NCI-H510A (cell line): ENCODE data around the gene RELB.
"Not testable (repeated sequence)": the region's sequence is repeated elsewhere in the genome, so short reads cannot be mapped to it uniquely, and the experiment has no call there.

Experiments used
- DNase-seq: peaks from one replicate; lab custom pipeline; 2025; lab: John Stamatoyannopoulos, UW

Gene RELB

DNA sequence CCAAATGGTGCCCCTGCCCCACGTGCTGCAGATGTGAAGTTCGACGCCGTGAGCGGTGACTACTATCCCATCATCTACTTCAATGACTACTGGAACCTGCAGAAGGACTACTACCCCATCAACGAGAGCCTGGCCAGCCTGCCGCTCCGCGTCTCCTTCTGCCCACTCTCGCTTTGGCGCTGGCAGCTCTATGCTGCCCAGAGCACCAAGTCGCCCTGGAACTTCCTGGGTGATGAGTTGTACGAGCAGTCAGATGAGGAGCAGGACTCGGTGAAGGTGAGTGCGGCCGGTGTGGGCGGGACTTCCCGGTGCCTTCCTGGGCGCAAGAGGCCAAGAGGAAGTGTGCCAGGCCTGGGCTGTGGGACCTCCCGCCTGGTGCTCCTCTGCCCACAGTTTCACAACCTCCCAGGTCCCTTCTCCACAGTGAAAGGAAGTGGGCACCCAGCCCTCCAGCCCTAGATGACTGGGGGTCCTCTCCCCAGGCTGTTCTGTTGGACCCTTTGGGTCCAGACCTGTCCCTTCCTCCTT, 14.1 kb upstream of the RELB start:
- DNase-seq, result no peak

DNA sequence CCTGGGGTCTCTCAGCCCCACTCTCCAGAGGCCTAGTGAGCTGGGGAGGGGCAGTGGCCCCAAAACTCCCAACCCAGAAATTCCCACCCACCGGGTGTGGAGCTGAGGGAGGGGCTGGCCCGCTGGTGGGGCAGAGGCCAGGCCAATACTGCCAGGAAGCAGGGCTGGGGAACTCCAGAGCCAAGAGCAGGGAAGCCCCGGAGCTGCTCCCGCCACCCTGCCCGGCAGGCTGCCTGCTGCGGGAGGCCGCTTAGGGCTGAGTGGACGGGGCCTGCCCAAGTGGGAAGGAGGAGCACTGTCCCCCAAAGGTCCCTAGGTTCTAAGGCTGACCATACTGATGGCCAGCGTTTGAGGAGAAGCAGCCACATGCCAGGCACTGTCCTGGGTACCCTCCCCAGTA, 13.0 kb upstream of the RELB start:
- no peak for DNase-seq

DNA sequence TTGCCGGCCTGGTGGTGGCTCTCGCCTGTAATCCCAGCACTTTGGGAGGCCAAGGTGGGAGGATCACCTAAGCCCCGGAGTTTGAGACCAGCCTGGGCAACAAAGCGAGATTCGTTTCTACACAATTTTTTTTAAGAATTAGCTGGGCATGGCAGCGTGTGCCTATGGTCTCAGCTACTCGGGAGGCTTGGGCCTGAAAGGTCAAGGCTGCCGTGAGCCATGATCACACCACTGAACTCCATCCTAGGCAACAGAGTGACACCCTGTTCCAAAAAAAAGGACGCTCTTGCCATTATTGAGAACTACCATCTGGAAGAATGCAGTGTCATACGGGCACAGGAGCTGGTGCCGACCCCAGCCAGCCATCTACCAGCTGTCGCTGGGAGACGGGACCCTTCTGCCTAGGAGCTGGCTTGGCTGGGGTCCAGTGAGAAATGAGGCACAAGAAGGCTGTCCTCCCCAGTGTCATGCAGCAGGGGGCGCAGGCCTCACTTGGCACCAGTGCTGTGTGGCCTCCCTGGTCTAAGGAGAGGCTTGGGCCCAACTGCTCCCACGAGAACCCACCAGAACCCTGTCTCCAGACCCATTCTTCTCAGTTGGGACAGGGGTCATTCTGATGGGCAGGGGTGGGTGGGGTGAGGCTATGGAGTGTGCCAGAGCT, 12.2 kb upstream of the RELB start:
- DNase-seq, result peak; percentile 8

DNA sequence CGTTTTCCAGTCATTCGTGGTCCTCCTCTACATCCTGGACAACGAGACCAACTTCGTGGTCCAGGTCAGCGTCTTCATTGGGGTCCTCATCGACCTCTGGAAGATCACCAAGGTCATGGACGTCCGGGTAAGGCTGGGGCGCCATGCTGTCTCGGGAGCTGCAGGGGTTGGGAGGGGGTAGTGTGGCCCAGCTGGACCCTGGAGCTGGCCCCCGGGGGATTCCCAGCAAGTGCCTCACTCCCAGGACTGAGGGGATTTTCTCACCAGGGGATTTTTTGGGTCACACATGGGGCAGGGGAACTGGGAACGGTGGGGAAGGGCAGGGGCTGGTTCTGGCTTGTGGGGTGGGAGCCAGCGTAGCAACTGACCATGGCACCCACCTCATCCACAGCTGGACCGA, 10.8 kb upstream of the RELB start:
- no peak for DNase-seq

DNA sequence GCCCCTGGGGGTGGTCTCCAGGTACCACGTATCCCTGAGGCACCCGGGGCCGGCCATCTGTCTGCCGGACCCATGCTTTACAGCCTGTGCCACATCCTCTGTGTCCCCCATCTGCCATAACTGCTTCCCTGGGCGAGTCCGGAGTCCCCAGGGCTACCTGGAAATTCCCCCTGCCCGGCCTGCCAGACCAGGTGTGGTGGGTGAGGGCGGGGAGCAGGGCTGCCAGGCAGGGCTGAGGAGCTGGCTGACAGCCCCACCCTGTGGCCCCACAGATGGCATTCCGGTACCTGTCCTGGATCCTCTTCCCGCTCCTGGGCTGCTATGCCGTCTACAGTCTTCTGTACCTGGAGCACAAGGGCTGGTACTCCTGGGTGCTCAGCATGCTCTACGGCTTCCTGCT, 10.3 kb upstream of the RELB start:
- no peak for DNase-seq

DNA sequence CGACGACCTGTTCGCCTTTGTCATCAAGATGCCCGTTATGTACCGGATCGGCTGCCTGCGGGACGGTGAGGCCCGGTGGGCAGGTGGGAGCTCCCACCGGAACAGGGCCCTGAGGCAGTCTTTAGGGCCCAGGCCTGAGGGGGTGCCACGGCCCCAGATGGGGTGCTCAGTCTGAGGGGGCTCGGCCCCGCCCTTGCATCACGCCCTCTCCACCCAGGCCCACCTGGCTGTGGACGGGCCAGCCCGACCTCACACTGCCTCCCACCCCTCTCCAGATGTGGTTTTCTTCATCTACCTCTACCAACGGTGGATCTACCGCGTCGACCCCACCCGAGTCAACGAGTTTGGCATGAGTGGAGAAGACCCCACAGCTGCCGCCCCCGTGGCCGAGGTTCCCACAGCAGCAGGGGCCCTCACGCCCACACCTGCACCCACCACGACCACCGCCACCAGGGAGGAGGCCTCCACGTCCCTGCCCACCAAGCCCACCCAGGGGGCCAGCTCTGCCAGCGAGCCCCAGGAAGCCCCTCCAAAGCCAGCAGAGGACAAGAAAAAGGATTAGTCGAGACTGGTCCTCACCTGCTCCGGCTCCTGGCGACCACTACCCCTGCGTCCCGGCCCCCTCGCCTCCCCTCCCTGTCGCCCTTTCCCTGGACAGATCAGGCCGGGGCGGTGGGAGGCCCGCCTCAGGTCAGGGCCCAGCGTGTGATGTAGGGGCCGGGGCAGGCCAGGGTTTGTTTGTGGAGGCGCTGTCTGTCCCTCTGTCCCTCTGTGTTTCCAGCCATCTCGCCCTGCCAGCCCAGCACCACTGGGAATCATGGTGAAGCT, 8.7 kb upstream of the RELB start:
- DNase-seq, result no peak

DNA sequence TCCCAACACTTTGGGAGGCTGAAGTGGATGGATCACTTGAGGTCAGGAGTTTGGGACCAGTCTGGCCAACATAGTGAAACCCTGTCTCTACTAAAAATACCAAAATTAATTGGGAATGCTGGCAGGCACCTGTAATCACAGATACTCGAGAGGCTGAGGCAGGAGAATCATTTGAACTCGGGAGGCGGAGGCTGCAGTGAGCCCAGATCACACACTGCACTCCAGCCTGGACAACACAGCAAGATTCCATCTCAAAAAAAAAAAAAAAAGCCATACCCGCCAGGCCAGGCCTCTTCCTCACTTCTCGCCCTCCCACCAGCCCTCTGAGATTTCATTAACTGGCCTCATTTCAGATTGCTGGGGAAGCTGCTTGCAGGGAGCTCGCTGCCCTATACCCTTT, 7.7 kb upstream of the RELB start:
- DNase-seq, result no peak

DNA sequence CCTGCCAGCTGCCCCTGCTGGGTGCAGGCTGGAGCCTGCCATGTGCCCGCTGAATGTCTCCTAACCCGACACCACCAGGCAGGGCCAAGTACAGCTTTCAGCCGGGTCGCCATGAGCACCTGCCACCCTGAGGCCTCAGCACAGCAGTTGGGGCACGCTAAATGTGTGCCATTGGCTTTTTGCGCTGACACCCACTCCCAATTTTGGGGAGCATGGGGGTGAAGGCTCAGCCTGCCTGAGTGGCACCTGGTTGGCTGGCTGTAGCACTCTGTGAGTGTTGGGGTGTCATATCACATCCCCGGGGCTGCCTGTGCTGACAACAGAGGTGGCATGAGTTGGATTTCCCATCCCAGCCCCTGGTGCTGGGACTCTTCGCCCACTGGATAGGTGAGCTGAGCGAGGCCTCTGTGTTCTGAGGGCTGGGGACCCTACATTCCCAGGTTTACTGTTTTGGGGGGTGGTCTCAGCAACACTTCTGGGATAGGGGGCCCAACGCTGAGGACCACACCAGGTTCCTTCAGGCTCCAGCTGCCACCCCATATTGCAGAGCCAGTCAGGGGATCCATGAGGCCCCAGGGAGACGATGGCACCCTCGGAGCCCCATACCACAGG, 7.2 kb upstream of the RELB start:
- no peak for DNase-seq

DNA sequence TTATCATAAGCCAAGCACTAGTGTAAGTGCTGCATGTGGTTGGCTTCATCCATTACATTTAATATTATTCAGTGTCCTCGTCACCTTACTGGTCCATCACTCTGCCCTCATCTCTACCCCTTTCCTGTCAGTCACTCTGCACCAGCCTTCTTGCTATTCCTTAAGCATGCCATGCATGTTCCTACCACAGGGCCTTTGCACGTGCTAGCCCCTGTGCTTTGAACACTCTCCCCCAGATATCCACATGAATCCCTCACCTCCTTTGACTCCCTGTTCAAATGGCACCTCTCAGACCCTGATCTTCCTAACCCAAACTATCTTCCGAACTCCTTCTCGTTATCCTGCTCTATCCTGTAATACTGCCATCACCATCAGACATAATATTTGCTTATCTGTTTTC, 3.2 kb upstream of the RELB start:
- no peak for DNase-seq

DNA sequence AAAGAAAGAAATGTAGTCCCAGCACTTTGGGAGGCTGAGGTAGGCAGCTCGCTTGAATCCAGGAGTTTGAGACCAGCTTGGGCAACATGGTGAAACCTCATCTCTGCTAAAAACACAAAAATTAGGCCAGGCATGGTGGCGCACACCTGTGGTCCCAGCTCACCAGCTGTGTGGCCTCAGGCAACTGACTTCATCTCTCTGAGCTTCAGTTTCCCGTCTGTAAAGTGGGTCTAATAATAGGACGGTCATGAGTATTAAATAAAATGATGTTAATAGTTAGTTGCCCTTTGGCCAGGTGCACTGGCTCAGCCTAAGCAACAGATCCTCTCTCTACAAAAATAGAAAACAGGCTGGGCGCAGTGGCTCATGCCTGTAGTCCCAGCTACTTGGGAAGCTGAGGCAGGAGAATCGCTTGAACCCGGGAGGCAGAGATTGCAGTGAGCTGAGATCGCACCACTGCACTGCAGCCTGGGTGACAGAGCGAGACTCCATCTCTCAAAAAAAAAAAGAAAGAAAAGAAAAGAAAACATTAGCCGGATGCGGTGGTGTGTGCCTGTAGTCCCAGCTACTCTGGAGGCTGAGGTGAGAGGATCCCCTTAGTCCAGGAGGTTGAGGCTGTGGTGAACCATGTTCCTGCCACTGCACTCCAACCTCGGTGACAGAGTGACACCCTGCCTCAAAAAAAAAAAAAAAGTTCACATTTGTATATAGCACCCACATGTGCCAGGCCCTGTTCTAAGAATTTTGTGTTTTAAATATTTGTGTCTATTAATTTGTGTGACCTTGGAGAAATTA, 1.9 kb upstream of the RELB start:
- DNase-seq, result not testable (repeated sequence)

DNA sequence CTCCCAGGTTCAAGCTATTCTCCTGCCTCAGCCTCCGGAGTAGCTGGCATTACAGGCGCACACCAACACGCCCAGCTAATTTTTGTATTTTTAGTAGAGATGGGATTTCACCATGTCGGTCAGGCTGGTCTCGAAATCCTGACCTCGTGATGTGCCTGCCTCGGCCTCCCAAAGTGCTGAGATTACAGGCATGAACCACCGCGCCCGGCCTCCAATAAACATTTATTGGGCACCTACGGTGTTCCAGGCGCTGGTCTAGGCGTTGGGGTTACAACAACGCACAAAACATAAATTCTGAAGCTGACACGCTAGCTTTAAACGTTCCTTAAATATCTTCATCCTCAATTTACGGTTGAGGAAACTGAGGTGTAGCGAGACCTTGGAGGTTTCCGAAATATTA, 599 bp upstream of the RELB start:
- DNase-seq, result not testable (repeated sequence)

DNA sequence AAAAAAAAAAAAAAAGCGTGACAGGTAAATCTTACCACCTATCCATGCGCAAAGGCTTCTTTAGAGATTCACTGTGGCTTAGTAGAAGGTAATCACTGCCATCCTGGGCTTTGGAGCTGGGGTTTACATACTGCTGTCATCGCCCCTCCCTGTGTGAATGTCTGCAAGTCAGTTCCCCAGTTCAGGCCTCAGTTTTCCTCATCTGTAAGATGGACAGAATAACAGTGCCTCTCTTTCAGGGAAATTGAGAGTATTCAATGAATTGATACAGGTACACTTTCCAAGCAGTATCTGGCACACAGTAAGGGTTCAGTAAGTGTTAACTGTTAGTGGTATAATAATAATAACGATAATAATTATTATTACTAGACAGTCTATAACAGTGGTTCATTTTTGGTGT, 2.2 kb downstream of the RELB start:
- DNase-seq, result no peak

DNA sequence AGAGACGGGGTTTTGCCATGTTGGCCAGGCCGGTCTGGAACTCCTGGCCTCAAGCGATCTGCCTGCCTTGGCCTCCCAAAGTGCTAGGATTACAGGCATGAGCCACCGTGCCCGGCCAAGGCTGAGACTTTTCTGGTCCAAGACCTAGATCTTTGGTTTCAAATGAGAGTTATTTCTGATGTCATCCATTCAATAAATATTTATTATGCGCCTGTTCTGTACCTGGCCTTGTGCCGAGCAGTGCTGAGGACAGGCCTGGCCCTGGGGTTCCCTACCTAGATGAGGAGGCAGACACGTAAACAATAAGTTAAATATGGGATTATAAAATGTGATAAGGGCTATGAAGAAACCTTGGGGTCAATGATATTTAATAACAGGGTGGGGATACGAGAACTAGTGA, 4.5 kb downstream of the RELB start:
- no peak for DNase-seq

DNA sequence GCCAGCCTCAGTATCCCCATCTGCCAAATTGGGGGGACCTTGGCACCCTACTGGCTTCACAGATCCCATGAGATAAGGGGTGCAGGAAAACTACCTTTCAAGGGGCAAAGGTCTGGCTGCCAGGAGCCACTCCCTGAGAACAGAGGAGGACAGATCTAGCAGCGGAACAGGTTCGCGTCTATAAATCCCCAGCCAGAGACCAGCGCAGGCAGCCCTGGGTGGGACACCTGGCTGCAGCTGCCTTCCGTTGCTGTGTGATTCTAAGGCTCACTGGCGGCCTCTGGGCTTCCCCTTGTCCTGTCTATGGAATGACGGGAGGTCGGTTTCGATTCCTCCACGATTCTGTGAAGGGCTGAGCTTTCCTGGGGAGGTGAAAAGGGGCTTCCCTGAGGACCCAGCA, 7.3 kb downstream of the RELB start:
- no peak for DNase-seq

DNA sequence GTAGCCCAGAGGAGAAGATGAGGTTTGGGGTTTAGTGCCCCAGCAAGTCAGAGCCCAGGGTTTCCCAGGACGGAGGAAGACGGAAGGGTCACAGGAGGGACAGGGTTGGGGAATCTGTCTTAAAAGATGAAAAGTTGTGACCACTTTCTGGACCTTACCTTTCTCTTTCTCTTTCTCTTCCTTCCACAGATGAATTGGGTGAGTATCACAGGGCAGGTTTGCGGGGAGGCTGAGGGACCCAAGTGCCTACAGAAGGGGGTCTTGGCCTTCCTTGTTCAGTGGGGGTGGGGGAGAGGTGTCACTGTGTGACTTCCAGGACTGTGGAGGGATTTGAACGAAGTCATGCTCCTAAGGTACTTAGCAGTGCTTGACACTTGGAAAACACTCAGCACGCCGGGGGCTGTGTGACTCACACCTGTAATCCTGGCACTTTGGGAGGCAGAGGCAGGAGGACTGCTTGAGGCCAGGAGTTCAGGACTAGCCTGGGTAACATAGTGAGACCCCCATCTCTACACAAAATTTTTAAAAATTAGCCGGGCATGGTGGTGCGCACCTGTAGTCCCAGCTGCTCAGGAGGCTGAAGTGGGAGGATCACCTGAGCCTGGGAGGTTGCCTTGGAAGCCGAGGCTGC, 8.5 kb downstream of the RELB start:
- DNase-seq, result no peak

DNA sequence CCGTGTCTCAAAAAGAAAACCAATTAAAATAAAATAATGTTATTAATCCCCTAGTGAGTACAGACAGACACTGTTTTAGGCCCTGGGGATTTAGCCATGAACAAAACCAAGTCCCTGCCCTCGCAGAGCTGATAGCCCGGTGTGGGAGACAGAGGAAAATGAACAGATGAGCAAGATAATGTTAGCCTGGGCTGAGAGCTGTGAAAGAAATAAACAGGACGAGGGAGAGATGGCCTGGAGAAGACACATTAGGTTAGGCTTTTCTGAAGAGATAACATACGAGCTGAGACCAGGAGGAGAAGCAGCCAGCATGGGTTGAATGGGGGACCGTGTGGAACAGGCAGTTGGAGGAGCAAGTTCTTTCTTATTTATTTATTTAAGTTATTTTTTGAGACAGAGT, 9.0 kb downstream of the RELB start:
- DNase-seq, result no peak

DNA sequence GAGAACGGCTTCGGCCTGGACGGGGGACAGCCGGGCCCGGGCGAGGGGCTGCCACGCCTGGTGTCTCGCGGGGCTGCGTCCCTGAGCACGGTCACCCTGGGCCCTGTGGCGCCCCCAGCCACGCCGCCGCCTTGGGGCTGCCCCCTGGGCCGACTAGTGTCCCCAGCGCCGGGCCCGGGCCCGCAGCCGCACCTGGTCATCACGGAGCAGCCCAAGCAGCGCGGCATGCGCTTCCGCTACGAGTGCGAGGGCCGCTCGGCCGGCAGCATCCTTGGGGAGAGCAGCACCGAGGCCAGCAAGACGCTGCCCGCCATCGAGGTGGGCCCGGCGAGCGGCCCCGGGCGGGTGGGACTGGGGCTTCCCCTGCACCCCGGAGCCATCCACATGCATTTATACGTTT, 10.7 kb downstream of the RELB start:
- DNase-seq, result no peak

DNA sequence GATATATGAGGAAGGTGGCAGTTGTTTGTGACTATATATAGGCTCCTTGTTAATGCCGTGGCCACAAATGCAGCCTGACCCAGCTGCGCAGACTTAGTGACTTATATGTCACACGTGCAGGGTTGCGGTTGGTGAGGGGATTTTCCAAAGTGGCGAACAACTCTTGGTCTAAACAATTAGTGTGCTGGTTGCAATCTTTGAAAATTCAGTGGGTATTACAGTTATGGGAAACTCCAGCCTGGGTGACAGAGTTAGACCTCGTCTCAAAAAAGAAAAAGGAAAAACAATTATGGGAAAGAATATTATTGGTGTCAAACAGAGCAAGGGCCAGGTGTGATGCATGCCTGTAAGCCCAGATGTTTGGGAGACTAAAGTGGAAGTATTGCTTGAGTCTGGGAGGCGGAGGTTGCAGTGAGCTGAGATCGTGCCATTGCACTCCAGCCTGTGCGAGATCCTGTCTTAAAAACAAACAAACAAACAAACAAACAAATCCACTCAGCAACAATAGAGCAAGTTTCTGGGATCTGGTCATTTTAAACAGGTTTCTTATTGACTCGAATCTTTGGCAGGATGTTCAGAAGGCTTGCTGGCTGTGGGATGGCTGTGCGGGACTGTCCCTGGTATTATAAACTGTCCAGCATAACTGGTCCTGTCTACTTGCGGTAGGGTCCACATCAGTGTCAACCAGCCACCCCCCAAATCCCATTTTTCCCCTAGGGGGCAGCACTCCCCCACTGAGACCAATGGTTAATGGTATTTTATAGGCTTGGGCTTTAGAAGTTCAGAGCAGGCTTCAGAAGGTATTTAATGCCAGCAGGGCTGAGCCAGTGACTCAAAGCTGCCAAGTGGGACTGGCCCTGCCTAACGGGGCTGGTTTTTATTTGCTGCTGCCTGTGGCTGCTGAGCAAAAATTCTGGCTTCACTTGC, 15.4 kb downstream of the RELB start:
- DNase-seq, result no peak

DNA sequence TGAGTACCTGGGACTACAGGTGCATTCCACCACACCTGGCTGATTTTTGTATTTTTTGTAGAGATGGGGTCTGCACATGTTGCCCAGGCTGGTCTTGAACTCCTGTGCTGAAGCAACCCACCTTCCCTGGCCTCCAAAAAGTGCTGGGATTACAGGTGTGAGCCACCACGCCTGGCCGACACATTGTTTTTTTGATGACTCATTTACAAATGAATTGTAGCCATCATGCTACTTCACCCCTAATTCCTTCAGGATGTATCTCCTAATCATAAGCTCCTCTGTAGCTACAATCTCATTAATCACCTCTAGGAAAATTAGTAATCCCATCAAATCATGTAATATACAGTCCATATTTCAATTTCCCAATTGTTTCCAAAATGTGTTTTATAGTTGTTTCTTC, 17.9 kb downstream of the RELB start:
- no peak for DNase-seq

DNA sequence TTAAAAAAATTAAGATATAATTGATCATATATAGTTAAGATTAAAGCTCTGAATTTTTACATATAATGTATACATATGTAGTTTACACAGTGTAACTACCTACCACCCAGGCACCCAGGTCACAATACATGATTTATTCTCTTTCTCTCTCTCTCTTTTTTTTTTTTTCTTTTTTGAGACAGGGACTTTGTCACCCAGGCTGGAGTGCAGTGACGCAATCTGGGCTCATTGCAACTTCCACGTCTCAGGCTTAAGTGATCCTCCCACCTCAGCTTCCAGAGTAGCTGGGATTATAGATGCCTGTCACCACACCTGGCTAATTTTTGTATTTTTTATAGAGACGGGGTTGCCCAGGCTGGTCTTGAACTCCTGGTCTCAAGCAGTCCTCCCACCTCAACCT, 18.8 kb downstream of the RELB start:
- DNase-seq, result no peak

DNA sequence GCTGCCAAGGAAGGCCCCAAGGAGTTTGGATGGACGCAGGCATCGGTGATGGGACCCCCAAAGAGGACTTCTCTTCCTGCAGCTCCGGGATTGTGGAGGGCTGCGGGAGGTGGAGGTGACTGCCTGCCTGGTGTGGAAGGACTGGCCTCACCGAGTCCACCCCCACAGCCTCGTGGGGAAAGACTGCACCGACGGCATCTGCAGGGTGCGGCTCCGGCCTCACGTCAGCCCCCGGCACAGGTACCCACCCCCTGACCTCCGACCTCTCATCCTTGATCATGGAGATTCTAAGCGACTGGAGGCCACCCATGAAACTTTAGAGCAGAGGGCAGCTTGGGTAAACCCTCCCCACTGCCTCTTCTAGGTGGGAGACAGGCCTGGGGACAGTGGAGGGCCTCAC, 20.7 kb downstream of the RELB start:
- DNase-seq, result no peak
